ENCODE results near the gene ZNF10. TPM values are rescaled to one million over a fixed set of nuclear protein-coding genes. Genes with fewer than 3 reads are reported as not detected.

ZNF10 gene
- total RNA-seq, result 5.4 and 8.8 TPM in 2 replicates

DNA sequence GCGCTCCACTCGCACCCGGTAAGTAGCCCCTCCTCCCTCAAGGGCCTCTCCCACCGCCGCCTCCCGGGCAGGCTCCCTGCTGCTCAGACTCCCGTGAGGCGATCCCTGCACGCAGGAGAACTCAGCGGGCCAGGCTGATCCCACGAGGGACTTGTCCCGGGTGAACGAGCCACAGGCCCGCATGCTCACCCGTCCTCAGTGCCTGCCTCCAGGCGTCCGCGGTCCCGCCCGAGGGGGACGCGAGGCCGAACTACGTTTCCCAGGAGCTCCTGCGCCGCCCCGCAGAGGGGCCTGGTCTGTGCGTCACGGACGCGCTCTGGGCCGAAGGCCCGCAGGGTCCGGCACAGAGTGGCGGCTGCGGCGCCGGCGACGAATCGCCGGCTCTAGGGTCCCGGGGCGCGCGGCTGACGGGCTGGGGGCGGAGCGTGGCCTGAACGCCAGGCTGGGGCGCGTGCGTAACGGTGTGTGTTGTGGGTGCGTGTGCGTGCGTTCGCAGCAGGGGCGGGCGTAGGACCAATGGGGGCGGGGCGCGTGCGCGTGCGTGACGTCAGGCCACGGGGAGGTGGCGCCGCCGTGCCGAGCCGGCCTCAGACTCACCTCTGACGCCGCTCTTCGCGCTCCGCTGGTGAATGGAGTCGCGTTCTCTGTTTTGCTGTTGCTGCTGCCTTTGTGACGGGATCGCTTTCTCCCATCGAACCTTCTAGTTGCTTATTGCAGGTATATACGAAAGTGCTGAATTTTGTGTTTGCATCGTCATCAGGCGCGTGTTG lies at the start of gene ZNF10, which contains the start of gene ZNF891:
Gene ZNF10 (plus strand): TSS at position 590 of the 770 bp plus-strand sequence. CDS start 13,866 bp downstream, outside the sequence.
Gene ZNF891 (minus strand): TSS at position 237 of the 770 bp plus-strand sequence. CDS start 8,356 bp downstream, outside the sequence.

GRCh38 chr12:133181238-133181959 lies 51.0 kb downstream of the ZNF10 start, which contains the start of gene ZNF268:
Gene ZNF268 (plus strand): TSS chr12:133181495. CDS start chr12:133181998, 503 bp downstream.

Other genes starting within 250 kb of the ZNF10 start
- 26.5 and 33.5 TPM in 2 replicates for gene CHFR, start 243.0 kb upstream of the ZNF10 start, total RNA-seq
- 3.9 and 4.1 TPM in 2 replicates for gene ZNF605, start 174.3 kb upstream of the ZNF10 start, total RNA-seq
- gene ZNF26, start 144.3 kb upstream of the ZNF10 start, total RNA-seq, result 8.9 and 12.0 TPM in 2 replicates
- gene ZNF84, start 93.1 kb upstream of the ZNF10 start, total RNA-seq, result 17.0 and 29.2 TPM in 2 replicates
- 48.8 and 53.5 TPM in 2 replicates for gene ZNF140, start 49.7 kb upstream of the ZNF10 start, total RNA-seq
- 0.54 and 0.86 TPM in 2 replicates for gene ZNF891, start 353 bp upstream of the ZNF10 start, total RNA-seq
- 32.3 and 40.4 TPM in 2 replicates for gene ZNF268, start 50.9 kb downstream of the ZNF10 start, total RNA-seq
- gene ANHX, start 105.2 kb downstream of the ZNF10 start, total RNA-seq, result not detected in 2 replicates

Data from dermis lymphatic vessel endothelial cell (primary cell).